Fibroblast of the conjunctiva (primary cell): ENCODE results near the gene GAD1.

Source experiments
- DNase-seq: peaks from one replicate; pipeline ENCODE4 v3.0.0-alpha.2; 2010; ENCODE audit warnings: low read depth

Gene GAD1

DNA sequence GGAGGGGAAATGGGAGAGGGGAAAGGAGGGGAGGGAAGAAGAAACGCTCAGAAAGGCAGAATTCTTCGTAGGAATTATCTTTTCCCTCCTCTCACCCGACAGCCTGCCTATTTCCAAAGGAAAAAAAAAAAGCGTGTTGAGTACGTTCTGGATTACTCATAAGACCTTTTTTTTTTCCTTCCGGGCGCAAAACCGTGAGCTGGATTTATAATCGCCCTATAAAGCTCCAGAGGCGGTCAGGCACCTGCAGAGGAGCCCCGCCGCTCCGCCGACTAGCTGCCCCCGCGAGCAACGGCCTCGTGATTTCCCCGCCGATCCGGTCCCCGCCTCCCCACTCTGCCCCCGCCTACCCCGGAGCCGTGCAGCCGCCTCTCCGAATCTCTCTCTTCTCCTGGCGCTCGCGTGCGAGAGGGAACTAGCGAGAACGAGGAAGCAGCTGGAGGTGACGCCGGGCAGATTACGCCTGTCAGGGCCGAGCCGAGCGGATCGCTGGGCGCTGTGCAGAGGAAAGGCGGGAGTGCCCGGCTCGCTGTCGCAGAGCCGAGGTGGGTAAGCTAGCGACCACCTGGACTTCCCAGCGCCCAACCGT is at the start of gene GAD1:
Gene GAD1 (plus strand): TSS at position 384 of the 589 bp plus-strand sequence. CDS start 1,705 bp downstream, outside the sequence.
- DNase-seq, result no peak

DNA sequence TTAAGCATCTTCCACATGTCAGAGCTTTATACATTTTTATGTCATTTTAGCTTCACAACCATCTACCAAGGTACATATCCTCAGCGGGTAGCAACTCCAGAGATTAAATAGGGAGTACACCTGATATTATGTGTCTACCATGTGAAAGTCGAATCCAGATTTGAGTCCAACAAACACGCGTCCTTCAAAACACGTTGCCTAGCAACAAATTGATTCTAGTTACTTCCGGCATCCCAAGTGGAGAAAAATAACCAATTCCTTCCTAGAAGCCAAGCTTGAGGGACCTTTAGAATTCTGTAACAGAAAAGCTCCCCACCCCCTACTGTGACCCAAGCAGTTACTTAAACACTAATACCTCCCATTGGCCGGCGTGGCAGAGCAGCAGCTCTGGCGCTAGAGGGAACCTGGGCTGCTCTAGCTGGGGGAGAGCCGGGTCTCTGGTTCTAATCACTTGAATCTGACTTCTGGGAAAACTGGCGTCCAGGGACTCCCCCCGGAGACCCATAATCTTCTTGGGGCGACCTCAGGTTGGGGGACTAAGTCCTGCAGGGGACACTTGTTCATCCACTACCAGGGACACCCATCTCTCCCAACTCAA is 46.6 kb upstream of the GAD1 start, which contains the start of gene ERICH2:
Gene ERICH2 (plus strand): TSS at position 371 of the 598 bp plus-strand sequence. CDS start 304 bp downstream, outside the sequence.
- DNase-seq, result peak; percentile 26

DNA sequence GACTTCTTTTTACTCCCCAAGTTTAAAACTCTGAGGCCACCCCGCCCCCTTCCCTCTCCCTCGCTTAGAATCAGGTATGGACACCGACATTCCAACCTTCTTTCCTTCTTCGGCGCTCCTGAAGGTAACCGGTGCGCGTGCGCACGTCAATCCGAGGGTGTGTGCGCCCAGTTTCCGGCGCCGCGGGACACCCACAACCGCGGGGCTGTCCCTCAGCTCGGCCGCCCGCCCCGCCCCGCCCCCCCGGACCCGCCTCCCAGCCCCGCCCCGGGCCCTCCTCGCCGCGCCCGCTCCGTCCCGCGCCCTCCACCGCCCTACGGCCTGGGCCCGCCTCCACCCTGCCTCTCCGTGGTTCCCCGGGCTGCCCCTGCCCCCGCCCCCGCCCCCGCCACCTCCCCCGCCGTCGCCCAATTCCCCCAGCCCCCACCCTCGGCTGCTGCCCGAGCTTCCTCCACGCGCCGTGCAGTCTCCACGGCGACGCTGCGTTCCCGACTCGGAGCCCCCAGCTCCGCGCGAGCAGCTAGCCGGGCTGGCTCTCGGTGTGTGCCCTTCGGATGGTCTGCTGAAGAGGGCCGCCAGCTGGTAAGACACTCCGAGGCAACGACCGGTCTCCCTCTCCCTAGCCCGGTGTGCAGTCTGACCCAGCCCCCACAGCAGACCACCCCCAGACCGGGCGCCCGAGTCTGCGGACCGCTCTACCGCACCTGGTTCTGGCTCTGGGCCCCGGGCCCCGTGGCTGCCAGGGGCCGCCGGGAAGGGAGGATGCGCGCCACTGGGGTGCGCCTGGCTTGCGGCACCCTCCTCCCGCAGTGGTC is 45.9 kb upstream of the GAD1 start:
- DNase-seq, result peak; percentile 34

DNA sequence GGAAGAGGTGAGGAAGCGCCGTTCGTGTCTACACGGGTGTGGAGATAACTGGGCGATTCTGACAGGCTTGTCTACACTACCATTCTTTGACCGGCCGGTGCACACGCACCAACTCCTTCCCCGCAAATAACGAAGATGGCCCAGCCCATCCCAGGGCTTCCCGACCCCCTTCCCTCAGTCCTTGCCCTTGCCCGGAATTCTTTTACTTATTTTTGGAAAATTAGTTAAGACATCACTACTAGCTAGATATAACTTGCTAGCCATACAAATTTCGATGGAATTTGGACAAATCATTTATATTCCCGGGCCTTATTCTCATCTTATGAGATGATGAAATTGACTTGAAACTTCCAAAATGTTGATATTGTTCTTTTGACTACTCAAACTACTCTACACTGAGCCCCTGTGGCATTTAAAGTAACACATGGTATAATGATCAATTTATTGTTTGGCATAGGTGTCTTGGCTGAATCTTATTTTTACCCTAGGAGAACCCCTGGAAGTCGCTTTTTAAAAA is 45.2 kb upstream of the GAD1 start:
- DNase-seq, result no peak

DNA sequence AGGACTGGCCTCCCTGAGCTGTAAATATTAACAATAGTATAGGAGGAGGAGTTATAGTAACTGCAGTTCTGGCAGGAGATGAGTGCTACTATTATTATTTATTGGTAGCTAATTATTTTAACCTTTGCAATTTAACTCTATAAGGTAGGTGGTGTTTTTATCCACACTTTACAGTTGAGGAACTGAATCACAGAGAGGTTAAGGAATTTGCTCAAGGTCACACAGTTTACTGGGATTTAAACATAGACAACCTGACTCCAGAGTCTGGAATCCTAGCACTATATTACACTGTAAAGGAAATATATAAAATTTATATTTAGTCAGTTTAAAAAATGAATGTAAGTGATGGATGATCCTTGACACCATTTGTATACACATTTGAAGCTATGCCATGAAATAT is 44.4 kb upstream of the GAD1 start:
- no peak for DNase-seq

DNA sequence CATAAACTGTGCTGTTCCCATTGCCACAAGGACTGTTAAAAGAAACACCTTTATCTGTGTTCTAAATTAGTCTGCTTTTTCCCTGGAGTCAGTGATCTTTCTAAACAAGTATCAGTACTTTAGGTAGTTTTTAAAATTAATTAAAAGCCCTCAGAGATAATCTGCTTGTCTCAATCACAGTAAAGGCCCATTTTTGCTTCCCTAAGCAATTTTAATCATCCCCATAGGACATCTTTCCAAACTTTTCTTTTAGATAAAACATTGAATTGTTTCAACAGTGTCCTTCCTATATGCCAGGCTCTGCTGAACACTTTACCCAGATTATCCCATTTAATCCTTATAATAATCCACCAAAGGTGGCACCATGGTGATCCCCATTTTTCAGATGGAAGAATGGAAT is 42.6 kb upstream of the GAD1 start:
- no peak for DNase-seq

DNA sequence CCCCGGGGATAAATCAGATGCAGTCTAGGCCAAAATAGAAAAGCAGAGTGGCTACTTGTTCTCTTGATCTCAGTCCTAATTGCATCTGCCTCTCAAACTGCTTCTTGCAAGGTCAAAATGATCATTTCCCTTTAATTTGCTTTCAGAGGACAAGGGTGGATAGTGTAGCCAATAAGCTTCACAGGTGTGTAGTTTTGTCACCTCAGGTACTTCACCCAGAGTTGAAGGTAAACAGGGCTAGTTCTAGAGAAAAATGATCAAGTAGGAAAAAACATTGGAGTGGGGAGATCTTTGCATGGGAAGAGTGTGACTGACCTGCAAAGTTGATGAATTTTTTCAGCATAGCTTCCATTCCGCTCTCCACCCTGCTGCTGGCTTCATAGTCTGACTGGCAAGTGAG is 37.8 kb upstream of the GAD1 start:
- DNase-seq, result no peak

DNA sequence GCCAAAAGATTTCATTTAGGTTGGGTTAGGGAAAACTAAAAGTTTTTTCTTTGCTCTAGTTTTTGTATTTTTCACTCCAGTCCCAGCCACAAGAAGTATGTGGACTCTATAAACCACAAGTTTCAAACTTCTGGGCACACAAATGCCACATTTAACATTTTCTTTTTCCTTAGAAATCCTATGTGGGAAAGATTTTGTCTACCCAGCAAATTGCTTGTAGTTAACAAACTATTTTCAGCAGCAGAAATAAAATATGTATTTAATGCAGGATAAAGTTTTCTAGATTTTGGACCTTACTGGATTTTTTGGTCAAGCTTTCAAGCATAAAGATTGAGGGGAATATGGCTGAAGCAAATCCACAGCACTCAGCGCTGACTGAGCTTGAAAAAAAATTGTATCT is 37.4 kb upstream of the GAD1 start:
- DNase-seq, result no peak

DNA sequence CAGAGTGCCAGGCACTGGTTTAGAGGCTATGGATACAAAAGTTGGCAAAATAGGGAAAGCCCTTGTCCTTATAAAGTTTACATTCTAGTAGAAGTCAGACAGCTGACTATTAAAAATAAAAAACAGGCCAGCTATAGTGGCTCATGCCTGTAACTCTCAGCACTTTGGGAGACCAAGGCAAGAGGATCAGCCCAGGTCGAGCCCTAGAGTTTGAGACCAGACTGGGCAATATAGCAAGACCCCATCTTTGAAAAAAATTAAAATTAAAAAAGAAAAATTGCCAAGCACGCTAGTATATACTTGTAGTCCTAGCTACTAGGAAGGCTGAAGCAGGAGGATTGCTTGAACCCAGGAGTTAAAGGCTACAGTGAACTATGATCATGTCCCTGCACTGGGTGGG is 34.0 kb upstream of the GAD1 start:
- no peak for DNase-seq

DNA sequence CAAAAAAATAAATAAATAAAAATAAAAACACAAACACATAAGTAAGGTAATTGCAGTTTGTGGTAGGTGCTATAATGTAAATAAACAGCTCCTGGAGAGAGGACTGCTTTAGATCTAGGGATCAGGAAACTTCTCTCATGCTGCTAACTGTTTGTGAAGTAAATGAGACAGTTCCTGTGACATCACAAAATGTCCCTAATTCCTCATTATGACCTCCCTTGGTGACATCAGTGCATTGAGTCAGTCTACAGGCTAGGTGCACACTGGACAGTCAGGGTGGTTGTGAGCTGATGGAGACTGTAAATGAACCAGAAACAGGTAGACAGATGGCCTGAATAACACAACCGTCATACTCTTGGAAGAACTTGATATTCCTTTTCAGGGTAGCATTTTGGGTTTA is 33.1 kb upstream of the GAD1 start:
- DNase-seq, result no peak

DNA sequence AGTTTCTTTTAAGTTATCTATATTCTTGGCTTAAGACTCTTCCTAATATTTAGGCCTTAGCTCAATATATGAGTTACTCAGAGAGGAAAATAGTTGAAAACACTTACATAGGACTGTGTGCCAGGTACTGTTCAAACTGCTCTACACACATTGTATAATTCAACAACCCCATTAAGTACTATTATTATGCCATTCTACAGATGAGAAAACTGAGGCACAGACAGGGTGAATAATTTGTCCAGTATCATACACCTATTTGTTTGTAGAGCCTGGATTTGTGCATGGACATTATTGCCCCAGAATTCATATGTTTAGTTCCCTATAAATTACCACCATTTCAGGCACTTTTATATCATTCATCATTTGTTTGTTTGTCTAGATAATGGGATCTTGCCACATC is 17.7 kb upstream of the GAD1 start:
- DNase-seq, result no peak

DNA sequence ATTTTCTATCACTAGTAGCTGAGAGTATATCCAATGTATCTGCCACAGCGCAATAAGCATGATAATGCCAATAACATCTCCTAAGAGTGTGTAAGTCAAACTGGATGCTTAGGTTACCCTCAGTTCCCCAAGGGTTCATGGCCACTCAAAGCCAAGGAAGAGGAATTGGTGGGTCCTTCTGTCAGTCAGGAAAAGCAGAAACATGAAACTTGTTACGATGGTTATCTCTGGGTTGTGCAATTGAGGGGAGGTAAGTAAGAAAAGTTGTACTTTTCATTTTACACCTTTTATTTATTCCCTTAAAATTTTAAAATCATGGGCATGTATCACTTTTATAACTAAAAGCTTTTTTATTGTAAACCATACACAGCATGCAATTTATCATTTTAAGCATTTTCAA is 10.1 kb upstream of the GAD1 start:
- no peak for DNase-seq

DNA sequence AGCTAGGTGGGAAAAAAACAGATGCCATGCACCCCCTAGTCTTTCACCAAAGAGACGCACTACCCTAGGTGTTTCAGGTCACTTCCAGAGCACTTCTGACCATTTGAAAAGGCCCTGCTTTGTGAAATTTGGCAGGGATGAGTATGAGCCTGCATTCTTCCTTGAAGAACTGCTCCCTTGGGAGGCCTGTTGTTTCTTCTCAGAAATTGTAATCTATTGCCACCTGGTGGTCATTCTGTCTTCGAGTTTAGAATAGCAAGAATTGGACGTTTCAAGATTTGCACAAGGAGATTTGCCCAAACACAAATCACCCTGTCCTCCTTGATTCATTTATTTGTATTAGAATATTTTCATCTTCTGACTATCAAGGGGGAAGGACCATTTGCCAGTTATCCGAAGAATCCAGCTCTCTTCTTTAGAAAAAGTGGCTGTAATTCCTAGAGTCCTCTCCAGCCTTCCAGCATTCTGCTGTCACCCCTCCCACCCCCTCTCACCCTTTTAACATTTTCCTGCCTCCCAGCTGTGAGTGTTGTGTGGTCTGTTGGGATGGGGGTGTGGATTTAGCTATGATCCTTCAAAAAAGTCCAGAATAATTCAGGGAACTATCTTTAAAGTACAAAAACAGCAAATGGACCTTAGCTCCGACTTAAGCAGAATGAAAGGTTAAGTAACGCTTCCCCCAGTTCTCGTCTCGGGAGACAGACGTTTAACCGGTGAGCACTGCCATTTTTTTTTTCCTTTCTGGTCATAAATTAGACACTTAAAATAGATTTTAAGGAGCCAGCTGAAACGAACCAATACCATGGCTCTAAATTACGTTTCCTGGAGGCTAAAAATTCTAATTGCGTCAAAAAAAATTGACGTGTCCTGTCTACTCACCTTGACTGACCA is 3.7 kb upstream of the GAD1 start:
- peak; percentile 93 for DNase-seq

DNA sequence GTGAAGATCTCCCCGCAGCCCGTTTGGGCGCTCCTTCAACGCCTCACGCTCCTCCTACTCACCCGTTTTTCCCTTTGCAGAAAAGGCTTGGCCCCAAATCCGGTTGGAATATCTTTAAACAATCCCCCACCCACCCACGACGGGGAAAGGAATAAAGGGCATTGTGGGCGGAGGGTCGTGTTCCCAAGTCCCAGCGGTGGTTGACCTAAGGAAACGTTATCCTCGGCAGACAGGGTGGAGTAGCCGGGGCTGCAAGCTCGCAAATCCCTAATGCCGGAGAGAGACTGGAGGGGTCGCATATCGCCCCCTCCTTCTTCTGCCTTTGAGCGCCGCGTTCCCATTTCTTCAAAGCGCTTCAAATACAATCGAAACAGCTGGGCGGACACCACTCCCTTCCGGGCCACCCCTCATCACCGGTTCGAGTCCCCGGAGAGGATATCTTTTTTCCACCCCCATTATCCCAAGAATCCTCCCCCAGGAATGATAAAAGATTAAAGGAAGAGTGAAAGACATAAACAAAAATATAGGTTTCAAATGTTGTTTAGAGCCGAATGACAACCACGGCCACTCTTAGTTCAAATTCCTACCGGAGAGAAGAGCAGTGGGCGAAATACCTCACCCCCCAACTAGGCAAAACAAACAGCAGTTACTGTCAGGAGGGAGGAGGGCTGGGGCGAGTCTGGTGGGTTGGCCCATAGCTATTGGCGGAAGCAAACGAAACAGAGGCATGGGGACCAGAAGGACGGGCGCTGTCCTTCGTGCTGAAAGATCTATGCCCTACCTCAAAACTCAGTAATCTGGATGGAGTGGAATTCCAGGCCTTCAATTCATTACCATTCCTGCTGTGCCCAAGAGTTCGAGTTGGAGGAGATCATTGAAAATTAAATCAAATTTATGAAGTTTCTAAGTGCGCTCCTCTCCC is 2.8 kb upstream of the GAD1 start:
- DNase-seq, result no peak

DNA sequence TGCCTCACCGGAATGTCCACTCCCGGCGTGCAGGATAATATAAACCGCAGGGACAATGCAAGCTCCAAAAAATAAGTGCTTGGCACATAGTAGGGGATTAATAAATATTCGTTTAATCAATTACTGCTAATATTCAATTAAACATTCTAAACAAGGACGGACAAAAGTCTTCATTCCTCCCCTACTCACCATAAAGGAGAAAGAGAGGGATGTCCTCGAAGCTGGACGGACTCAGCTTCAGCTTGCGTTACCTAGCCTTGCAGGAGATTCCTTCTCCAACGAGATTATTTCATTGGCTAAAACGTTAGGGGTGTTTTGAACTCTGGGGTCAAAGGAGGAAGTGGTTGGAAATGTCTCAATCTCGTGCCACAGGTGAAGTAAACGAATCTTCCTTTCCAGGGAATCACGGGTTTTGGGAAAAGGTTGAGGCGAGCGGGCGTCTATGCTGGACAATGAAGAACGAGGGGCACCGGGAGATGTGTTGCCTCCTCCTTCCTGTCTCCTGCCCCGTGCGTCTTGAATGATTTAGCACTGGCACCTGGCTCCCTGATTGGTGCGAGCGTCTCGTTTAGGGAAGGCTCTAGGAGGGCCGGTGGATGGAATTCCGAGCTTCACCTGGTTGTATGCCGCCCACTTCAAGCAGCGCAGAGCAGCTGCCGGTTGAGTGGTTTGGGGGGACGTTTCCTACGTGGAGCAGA is 2.0 kb upstream of the GAD1 start:
- no peak for DNase-seq

DNA sequence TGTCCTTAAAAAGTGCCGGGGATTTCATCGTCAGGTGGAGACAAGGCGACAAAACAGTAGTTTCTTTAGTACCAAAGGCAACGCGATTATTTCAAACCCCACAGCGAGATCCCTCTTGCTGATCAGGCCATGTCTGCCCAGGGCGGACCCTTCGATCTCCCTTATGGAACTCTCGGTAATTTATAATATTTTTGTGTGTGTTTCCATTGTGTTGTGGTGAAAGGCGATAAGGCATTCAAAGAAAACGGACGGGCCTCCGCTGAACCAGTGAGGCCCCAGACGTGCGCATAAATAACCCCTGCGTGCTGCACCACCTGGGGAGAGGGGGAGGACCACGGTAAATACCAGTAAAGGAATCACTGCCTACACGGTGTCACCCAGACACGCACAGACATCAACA is 1.4 kb upstream of the GAD1 start:
- no peak for DNase-seq

DNA sequence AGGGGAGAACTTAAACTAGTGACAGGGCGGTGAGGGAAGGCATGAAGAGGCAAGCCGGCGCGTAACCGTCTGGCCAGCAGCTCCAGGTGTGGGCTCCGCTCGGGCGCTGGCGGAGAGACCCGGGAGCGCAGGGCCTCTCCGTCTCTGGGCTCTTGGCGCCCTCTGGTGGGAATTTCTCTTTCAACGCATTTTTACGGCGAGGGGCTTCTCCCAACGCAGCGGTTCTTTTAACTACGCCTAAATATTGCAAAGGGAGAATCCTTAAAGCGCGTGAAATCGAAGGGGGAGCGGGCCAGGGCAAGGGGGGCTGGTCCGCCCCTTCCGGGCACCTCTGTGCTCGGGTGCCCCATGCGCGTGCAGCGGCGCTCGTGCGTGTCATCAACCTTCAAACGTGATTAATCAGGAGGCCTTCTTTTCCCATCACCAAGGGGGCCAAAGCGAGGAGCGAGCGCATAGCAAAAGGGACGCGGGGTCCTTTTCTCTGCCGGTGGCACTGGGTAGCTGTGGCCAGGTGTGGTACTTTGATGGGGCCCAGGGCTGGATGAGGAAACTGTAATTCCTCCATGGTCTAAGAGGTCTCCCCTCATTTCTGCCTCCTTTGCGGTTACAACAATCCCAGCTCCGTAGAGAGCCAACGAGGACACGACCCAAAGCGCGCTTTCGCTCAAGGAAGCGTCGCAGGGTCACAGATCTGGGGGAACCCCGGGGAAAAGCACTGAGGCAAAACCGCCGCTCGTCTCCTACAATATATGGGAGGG is 762 bp upstream of the GAD1 start:
- no peak for DNase-seq

DNA sequence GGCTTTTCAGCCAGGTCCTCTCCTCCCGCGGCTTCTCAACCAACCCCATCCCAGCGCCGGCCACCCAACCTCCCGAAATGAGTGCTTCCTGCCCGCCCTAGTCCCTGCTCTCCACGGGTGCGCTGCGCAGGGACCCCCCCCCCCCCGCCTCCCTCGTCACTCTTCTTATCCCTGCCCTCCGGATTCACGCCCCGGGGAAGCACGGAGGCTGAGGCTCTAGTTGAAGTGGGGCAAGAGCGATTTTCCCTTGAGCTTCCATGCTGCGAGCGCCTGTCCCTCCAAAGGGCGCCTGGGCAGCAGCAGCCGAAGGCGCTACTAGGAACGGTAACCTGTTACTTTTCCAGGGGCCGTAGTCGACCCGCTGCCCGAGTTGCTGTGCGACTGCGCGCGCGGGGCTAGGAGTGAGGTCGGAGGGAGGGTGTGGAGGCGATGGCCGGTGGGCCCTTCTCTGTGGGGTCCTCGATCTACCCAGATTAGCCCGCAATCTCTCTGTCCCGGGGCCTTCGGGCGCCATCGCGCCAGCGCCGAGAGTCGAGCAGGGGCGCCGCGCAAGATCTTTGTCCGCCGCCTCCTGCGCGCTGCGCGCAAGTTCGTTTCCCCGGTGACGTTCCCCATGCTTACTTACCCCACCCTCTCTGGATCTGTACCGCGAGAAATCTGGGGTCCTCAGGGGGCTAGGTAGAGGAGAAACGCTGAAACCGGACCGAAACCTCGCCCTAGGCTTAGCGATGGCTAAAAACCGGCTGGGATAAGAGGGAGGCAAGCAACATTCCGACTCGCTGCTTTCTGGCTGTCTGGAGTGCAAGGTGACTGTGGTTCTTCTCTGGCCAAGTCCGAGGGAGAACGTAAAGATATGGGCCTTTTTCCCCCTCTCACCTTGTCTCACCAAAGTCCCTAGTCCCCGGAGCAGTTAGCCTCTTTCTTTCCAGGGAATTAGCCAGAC is 677 bp downstream of the GAD1 start:
- no peak for DNase-seq
